Glomerular visceral epithelial cell (primary cell): ENCODE results near the gene NYNRIN.
"Not testable (repeated sequence)": the region's sequence is repeated elsewhere in the genome, so short reads cannot be mapped to it uniquely, and the experiment has no call there.

Source experiments
- DNase-seq: peaks from one replicate; pipeline ENCODE4 v3.0.0-alpha.2; 2016; ENCODE audit errors: extremely low spot score

NYNRIN gene

GRCh38 chr14:24369907-24370687 lies 28.7 kb upstream of the NYNRIN start:
- no peak for DNase-seq

- DNase-seq, result no peak
Observed at GRCh38 chr14:24370748-24371147, 28.1 kb upstream of the NYNRIN start.

- DNase-seq, result not testable (repeated sequence)
Observed at GRCh38 chr14:24371605-24372004, 27.2 kb upstream of the NYNRIN start.

- DNase-seq, result no peak
Observed at GRCh38 chr14:24372701-24373416, 25.9 kb upstream of the NYNRIN start.

- DNase-seq, result no peak
Observed at GRCh38 chr14:24376448-24377070, 22.2 kb upstream of the NYNRIN start.

- DNase-seq, result no peak
Observed at GRCh38 chr14:24377126-24377525, 21.7 kb upstream of the NYNRIN start.

- DNase-seq, result no peak
Observed at GRCh38 chr14:24377657-24378056, 21.1 kb upstream of the NYNRIN start.

GRCh38 chr14:24378327-24378726 lies 20.5 kb upstream of the NYNRIN start:
- no peak for DNase-seq

- no peak for DNase-seq
Observed at GRCh38 chr14:24378981-24379906, 19.6 kb upstream of the NYNRIN start.

- DNase-seq, result no peak
Observed at GRCh38 chr14:24379907-24380730, 18.7 kb upstream of the NYNRIN start.

GRCh38 chr14:24381363-24382063 lies 17.3 kb upstream of the NYNRIN start:
- peak; percentile 36 for DNase-seq

- no peak for DNase-seq
Observed at GRCh38 chr14:24382064-24382371, 16.8 kb upstream of the NYNRIN start.

- DNase-seq, result no peak
Observed at GRCh38 chr14:24384169-24384568, 14.6 kb upstream of the NYNRIN start.

- no peak for DNase-seq
Observed at GRCh38 chr14:24385524-24385923, 13.3 kb upstream of the NYNRIN start.

GRCh38 chr14:24387009-24387345 lies 11.8 kb upstream of the NYNRIN start:
- DNase-seq, result no peak

GRCh38 chr14:24387579-24387978 lies 11.2 kb upstream of the NYNRIN start:
- DNase-seq, result not testable (repeated sequence)

GRCh38 chr14:24388474-24389179 lies 10.2 kb upstream of the NYNRIN start:
- no peak for DNase-seq

GRCh38 chr14:24389226-24389848 lies 9.5 kb upstream of the NYNRIN start:
- no peak for DNase-seq

- DNase-seq, result peak; percentile 15
Observed at GRCh38 chr14:24390701-24391468, 7.9 kb upstream of the NYNRIN start.
